AG20443 (cell line): ENCODE results near the gene TP53TG3F.
"Not testable (repeated sequence)": the region's sequence is repeated elsewhere in the genome, so short reads cannot be mapped to it uniquely, and the experiment has no call there.

ENCODE experiments used
- DNase-seq: peaks from one replicate; pipeline ENCODE4 v3.0.0; 2012; ENCODE audit warnings: low spot score, mixed read lengths

TP53TG3F gene, protein sequence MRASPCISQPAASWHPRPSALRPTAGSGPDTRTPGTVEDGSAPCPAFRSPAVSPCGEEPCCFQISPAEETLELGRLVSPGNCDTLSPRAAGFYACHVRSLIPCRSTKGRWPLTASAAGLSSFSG

DNA sequence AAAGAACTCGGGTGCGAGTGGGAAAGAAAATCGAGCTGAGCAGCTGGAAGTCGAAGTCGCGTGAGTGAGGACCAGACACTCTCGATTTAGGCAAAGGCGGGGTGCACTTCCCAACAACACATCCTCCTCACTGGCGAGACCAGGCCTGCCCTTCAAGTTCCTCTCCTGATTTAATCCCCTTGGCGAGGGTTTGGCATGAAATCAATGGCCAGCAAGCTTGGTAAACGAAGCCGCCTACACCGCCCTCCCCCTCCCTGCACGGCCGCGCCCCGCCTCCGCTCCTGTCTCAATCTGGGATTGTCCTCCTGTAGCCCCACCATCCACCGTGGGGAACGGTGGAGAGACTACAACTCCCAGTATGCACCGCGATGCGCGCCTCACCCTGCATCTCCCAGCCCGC lies at the start of gene TP53TG3F:
Gene TP53TG3F, plus strand, starts transcription at position 301 of the 400 bp plus-strand sequence. Its CDS starts 68 bp downstream, at position 369.
- not testable (repeated sequence) for DNase-seq

DNA sequence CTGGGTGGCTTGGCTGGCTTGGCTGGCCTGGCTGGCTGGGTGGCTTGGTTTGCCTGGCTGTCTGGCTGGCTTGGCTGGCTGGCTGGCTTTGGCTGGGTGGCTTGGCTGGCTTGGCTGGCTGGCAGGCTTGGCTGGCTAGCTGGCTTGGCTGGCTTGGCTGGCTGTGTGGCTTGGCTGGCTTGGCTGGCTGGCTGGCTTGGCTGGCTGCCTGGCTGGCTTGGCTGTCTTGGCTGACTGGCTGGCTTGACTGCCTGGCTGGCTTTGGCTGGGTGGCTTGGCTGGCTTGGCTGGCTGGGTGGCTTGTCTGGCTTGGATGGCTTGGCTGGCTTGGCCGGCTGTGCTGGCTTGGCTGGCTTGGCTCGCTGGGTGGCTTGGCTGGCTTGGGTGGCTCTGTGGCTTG lies 32.2 kb downstream of the TP53TG3F start:
- not testable (repeated sequence) for DNase-seq

DNA sequence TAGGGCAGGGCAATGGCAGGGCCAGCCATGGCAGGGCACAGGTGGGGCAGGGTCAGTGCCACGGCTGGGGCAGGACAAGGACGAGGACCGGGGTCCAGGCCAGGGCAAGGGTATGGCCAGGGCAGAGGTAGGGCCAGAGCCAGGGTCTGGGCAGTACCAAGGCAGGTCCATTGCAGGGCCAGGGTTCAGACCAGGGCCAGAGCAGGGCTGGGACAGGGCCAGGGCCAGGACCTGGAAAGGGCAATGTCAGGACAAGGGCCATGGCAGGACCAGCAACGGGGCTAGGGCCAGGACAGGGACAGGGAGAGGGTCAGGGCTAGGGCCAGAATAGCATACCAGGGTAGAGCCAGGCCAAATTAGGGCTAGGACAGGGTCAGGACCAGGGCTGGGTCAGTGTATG lies 47.8 kb downstream of the TP53TG3F start:
- not testable (repeated sequence) for DNase-seq

DNA sequence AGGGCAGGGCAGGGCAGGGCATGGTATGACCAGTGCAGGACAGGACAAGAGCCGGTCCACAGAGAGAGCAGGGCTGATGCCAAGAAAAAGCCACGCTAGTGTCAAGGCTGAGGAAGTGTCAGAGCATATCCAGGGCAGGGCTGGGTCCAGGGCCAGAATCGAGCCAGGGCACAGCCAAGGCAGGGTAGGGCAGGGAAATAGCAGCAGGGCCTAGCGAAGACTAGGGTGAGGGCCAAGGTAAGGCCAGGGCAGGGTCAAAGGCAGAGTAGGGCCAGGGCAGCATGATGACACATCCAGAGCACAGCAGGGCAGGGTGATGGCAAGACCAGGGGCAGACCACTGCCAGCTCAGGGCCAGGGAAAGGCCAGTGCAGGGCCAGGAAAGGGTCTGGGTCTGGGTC lies 49.7 kb downstream of the TP53TG3F start:
- not testable (repeated sequence) for DNase-seq

DNA sequence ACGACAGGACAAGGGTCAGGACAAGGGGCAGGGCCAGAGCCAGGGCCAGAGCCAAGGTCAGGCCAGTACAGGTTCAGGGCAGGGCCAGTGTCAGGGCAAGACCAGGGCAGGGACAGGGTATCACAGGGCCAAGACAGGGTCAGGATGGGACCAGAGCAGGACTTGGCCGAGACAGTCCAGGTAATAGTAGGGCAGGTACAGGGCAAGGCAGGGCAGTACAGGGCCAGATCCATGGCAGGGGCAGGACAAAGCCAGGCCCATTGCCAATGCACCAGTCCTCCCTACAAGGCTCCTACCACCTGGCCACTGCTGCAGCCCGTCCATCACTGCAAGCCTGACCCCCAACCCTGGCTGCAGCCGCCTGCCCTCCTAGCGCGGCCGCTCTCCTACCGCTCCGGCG lies 50.5 kb downstream of the TP53TG3F start:
- not testable (repeated sequence) for DNase-seq
